ENCODE data around the gene FNBP1L.

DNA sequence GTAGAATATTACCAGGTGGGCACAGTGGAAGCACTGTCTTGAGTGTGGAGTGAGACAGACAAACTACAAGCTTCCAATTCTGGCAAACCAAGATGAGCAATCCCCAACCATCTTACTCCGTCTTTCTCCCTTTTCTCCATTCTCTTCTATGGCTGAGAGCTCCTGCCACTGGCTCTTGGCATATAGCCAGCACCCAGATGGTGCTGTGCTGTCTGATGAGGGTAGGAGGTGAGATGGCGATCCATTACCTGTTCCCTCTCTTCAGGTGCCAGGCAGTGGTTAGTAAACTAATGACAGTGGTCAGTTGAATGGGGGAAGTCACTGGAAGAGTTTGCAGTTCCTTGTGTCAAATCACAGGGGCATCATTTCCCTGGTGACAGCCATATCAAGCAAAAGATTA lies 108.4 kb downstream of the FNBP1L start:
- TF ChIP-seq CTCF (IDR thresholded peaks at IDR 0.05) (no peak), POLR2A (IDR thresholded peaks at IDR 0.05) (no peak)

Data from testis (tissue), 2 donors.